NCI-H1048 (cell line): ENCODE data around the gene ZNF579.
A peak's percentile ranks its signal among the peaks of the same experiment; 100 is the strongest.
"Not testable (repeated sequence)": the region's sequence is repeated elsewhere in the genome, so short reads cannot be mapped to it uniquely, and the experiment has no call there.

Experiments
- DNase-seq: peaks from one replicate; lab custom pipeline; 2025; lab: John Stamatoyannopoulos, UW

Gene ZNF579

GRCh38 chr19:55593096-55593772 is 12.6 kb upstream of the ZNF579 start:
- DNase-seq, result no peak

- no peak for DNase-seq
Measured at GRCh38 chr19:55592391-55593090, 11.9 kb upstream of the ZNF579 start.

DNA sequence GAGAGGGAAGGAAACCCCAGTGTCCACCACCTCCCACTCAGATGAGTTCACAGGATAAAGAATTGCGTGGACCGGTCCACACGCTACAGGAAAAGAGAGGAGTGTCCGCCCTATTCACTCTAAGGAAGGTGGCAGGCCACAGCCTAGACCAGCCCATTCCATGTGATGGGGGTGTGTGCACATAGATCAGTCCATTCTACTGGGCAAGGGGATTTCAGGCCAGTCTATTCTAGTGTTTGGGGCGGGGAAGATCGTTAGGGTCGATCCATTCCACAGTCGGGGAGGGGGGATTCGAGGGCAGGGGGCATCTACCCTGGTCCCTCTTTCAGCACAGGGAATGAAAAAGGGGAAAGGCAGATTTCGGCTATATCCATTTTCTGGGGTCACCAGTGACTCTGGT is 10.9 kb upstream of the ZNF579 start:
- no peak for DNase-seq

DNA sequence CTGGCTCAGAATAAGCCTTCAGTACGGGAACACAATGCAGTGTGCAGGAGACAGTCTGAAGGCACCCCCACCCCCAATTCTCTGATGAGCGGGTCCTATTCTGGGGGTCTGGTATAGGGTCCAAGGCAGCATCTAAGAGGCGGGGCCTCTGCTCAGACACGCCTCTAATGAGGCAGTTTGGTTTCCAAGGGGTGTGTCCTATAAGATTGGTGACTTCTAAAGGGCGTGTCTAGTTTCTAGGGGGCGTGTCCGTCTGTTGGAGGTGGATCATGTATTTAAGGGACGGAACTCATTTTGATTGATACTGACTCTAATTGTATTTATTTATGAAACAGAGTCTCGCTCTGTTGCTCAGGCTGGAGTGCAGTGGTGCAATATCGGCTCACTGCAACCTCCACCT is 10.0 kb upstream of the ZNF579 start:
- peak; percentile 51 for DNase-seq

GRCh38 chr19:55590109-55590508 is 9.5 kb upstream of the ZNF579 start:
- no peak for DNase-seq

GRCh38 chr19:55588738-55589137 is 8.1 kb upstream of the ZNF579 start:
- DNase-seq, result no peak

DNA sequence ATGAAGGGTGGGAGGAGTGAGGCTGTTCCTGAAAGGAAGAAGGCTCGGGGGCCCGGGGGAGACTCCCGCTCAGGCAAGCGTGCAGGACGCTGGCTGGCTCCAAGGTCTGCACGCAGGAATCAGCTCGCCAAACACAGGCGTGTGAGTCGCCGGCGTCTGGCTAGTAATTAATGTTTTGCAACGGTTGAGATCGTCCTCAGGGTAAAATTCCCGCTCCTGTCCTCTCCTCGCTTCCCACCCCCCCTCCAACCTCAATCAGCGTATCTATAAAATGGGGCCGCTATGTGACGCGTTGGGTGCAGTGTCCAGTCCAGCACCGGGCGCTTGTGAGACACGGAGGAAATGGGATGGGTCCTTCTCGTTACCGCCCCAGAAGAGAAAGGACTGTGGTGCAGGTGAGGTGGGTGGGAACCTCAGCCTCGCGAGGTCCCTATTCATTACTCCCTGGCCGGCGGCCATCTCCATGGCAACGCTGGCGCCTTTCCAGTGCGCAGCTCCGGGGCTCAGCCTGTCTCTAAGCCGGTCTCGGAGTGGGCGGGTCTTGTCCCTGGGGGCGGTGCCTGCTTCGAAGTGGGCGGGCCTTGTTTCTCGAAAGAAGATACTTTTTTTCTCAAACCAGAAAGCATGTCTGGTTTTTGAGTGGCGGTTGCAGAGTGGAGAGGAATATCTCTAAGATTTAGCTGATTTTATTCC is 6.5 kb upstream of the ZNF579 start:
- DNase-seq, result peak; percentile 90

GRCh38 chr19:55585658-55586339 is 5.2 kb upstream of the ZNF579 start:
- no peak for DNase-seq

DNA sequence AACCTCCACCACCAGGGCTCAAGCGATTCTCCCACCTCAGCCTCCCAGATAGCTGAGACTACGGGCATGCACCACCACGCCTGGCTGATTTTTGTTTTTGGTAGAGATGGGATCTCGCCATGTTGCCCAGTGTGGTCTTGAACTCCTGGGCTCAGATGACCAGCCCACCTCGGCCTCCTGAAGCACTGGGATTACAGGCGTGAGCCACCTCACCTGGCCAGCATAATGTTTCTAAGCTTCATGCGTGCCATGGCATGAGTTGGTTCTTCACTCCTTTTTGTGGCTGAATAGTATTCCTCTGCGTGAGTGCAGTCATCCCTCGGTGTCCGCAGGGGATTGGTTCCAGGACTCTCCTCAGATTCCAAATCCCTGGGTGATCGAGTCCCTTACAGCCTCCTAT is 4.2 kb upstream of the ZNF579 start:
- DNase-seq, result no peak

- not testable (repeated sequence) for DNase-seq
Measured at GRCh38 chr19:55583897-55584296, 3.2 kb upstream of the ZNF579 start.

GRCh38 chr19:55582284-55582683 is 1.6 kb upstream of the ZNF579 start:
- DNase-seq, result not testable (repeated sequence)

GRCh38 chr19:55581823-55582223 is 1.2 kb upstream of the ZNF579 start:
- DNase-seq, result no peak

GRCh38 chr19:55581145-55581822 is 636 bp upstream of the ZNF579 start:
- DNase-seq, result no peak

- no peak for DNase-seq
Measured at GRCh38 chr19:55579766-55580621, 654 bp downstream of the ZNF579 start.

DNA sequence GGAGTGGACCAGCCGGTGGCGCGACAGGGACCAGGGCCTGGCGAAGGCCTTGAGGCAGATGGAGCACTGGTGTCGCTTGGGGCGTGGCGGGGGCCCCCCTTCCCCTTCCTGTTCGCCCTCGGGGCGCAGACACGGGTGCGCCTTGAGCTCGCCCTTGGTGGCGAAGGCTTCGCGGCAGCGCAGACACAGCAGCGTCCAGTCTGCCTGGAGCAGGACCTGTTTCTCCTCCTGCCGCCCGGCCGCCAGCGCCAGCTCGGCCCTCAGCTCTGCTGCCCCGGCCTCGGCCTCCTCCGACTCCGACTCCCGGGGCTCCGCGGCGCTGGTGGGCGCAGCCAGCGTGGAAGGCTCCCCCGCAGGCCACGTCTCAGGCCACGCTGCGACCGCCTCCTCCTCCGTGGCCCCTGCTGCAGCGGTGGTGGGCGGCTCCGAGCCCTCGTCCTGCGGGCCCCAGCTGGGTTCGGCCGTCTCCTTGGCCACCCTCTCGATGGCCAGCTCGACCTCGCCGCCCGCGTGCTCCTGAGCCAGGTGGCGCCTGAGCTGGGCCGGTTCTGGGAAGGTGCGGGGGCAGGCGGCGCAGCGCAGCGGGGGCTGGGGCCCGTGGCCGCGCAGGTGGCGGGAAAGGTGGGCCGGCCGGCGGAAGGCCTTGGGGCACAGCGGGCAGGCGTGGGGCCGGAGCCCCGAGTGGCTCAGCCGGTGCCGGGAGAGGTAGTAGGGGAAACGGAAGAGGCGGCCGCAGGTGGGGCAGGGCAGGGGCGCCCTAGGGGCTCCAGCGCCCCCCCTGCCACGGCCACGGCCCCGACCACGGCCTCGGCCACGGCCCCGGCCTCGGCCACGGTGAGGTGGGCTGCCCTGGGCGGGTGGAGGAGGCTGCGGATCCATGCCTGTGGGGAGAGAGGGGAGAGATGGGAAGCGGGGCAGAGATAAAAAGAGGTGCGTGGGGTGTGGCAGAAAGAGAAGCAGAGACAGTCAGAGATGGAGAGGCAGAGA is 1.6 kb downstream of the ZNF579 start:
- DNase-seq, result no peak

DNA sequence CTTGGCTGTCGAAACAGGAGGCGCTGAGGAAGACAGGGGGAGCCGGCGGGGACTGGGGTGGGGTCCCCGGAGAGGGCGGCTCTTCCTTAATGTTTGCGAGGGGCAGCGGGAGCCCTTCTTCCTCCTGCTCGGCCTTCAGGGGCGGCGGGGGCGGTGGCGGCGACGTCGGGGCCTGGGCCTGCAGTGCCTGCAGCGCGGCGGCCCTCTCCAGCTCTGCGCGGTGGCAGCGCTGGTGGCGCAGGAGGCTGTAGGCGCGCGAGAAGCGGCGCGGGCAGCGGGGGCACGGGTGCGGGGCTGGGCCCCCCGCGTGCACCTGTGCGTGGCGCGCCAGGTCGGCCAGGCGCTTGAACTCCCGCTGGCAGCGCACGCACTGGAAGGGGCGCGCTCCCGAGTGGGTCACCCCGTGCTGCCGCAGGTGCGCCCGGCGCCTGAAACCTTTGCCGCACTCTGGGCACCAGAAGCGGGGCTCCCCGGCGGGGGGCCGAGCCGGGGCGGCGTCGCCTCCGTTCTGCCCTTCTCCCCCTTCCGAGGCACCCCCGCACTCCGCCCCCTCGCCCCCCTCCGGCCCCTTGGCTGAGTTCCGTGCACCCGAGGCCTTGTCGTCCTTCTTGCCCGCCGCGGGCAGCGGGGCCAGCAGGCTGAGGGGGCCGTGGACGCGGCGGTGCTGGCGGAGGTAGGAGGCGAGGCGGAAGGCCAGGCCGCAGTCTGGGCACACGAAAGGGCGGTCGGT is 2.5 kb downstream of the ZNF579 start:
- no peak for DNase-seq

GRCh38 chr19:55576746-55577145 is 3.9 kb downstream of the ZNF579 start:
- DNase-seq, result no peak

DNA sequence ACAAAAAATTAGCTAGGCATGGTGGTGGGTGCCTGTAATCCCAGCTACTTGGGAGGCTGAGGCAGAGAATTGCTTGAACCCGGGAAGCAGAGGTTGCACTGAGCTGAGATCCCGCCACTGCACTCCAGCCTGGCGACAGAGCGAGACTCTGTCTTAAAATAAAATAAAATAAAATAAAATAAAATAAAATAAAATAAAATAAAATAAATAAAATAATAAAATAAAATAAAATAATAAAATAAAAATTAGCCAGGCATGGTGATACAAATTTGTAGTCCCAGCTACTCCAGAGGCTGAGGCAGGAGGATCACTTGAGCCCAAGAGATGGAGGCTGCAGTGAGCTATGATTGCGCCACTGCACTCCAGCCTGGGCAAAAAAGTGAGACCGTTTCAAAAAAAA is 6.7 kb downstream of the ZNF579 start:
- not testable (repeated sequence) for DNase-seq

DNA sequence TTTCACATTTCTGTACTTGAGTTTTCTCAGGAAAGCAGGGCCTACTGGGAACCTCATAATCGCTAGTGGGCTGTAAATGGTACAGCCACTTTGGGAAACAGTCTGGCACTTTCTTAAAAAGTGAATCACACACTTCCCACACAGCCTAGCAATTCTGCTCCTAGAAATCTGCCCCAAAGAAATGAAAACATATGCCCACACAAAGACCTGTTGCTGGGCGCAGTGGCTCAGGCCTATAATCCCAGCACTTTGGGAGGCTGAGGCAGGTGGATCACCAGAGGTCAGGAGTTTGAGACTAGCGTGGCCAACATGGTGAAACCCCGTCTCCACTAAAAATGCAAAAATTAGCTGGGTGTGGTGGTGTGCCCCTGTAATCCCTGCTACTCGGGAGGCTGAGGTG is 11.2 kb downstream of the ZNF579 start:
- not testable (repeated sequence) for DNase-seq
